GM23248 (cell line): ENCODE measurements around the gene TIAL1. TPM values are rescaled to one million over a fixed set of nuclear protein-coding genes. Genes with fewer than 3 reads are reported as not detected.
"Not testable (repeated sequence)": the region's sequence is repeated elsewhere in the genome, so short reads cannot be mapped to it uniquely, and the experiment has no call there.

Experiments
- DNase-seq: peaks from one replicate; pipeline ENCODE4 v3.0.0-alpha.2; 2015
- H2AFZ ChIP-seq: fragments of 200-600 bp; sonication (generic); 2 replicates; pipeline ENCODE4 v1.6.1; 2016; ENCODE audit warnings: antibody characterized with exemption
- H3F3A ChIP-seq: fragments of 200-600 bp; sonication (generic); 2 replicates; pipeline ENCODE4 v1.6.1; 2016; ENCODE audit warnings: mild to moderate bottlenecking, antibody characterized with exemption, mixed run types; ENCODE audit not compliant: insufficient read depth
- H3K27ac ChIP-seq: fragments of 200-600 bp; sonication (generic); 2 replicates; pipeline ENCODE4 v1.5.1; 2016; ENCODE audit warnings: mild to moderate bottlenecking
- H3K27me3 ChIP-seq: fragments of 200-600 bp; sonication (generic); replicated peaks from 2 replicates; pipeline ENCODE4 v1.6.1; 2016; ENCODE audit warnings: mild to moderate bottlenecking; ENCODE audit not compliant: insufficient read depth
- H3K36me3 ChIP-seq: fragments of 200-600 bp; sonication (generic); 2 replicates; pipeline ENCODE4 v1.6.1; 2016; ENCODE audit warnings: low read depth, mild to moderate bottlenecking
- H3K4me1 ChIP-seq: fragments of 200-600 bp; sonication (generic); 2 replicates; pipeline ENCODE4 v1.6.1; 2016; ENCODE audit warnings: mild to moderate bottlenecking; ENCODE audit not compliant: insufficient read depth
- H3K4me2 ChIP-seq: fragments of 200-600 bp; sonication (generic); one replicate; pipeline ENCODE4 v1.6.1; 2016; ENCODE audit warnings: mild to moderate bottlenecking; ENCODE audit not compliant: unreplicated experiment
- H3K4me3 ChIP-seq: fragments of 200-600 bp; sonication (generic); 2 replicates; pipeline ENCODE4 v1.5.1; 2016; ENCODE audit warnings: mild to moderate bottlenecking
- H3K79me2 ChIP-seq: fragments of 200-600 bp; sonication (generic); 2 replicates; pipeline ENCODE4 v1.6.1; 2016; ENCODE audit warnings: mild to moderate bottlenecking; ENCODE audit not compliant: insufficient read depth
- H3K9ac ChIP-seq: fragments of 200-600 bp; sonication (generic); 2 replicates; pipeline ENCODE4 v1.6.1; 2016; ENCODE audit warnings: mild to moderate bottlenecking
- H3K9me2 ChIP-seq: fragments of 200-600 bp; sonication (generic); 2 replicates; pipeline ENCODE4 v1.6.1; 2016; ENCODE audit warnings: mixed run types, mild to moderate bottlenecking, moderate library complexity; ENCODE audit not compliant: insufficient read depth
- H3K9me3 ChIP-seq: fragments of 200-600 bp; sonication (generic); one replicate; pipeline ENCODE4 v1.6.1; 2017; ENCODE audit warnings: low read depth
- H4K20me1 ChIP-seq: fragments of 200-600 bp; sonication (generic); 2 replicates; pipeline ENCODE4 v1.6.0; 2016; ENCODE audit not compliant: insufficient read depth
- EZH2 ChIP-seq: fragments of 200-600 bp; sonication (generic); IDR thresholded peaks from 2 replicates; pipeline ENCODE4 v1.6.1; 2018; ENCODE audit warnings: antibody characterized with exemption, mild to moderate bottlenecking; ENCODE audit not compliant: insufficient read depth, poor library complexity, severe bottlenecking
- EZH2phosphoT487 ChIP-seq: fragments of 200-600 bp; sonication (generic); IDR thresholded peaks from 2 replicates; pipeline ENCODE4 v1.6.1; 2018; ENCODE audit warnings: antibody characterized with exemption, moderate library complexity, mild to moderate bottlenecking, low read depth; ENCODE audit not compliant: insufficient read depth
- WGBS, 2 experiments: methylation state at CpG; one replicate each; pipeline ENCODE4 v1.1.6; 2015 to 2017; ENCODE audit warnings: low lambda C conversion rate in 2 of 2, low coverage in 1 of 2; ENCODE audit errors: missing lambda C conversion rate in 2 of 2; 5-methylcytosine and 5-hydroxymethylcytosine counted together
- in situ Hi-C: fragments of 300-500 bp; cut with MboI; formaldehyde crosslinking; loops from 2 replicates; pipeline ENCODE4 v1.15.0; 2020
- polyA plus RNA-seq: library from polyadenylated mRNA; unstranded; fragments of >200 nt; fragmentation: Nextera tagmentation; extraction: Ambion mirVana; gene quantifications from 2 replicates; pipeline ENCODE4 v1.2.1, GENCODE V29; 2016
- total RNA-seq: library from RNA; depleted of rRNA; stranded (reverse); fragments of >200 nt; shearing (Covaris generic); gene quantifications from 2 replicates; pipeline ENCODE4 v1.2.3, GENCODE V29; 2014

The TIAL1 gene
- total and polyA plus RNA-seq, 2 experiments from 2014 or later = 24.1 to 43.6 TPM

GRCh38 chr10:119535305-119535704 is 61.5 kb downstream of the TIAL1 start:
- Histone ChIP-seq H4K20me1 (no peaks in the 10 kb centered on the region), H3F3A (0 out of 2 replicates have a peak, but pooled peaks cover 5% of the 10 kb centered on the region), H3K27ac (no peak overlapping the region), H3K36me3 (no peaks in the 10 kb centered on the region), H3K9me2 (no peaks in the 10 kb centered on the region), H3K9ac (no peak overlapping the region), H3K4me3 (no peak overlapping the region), H3K9me3 (no peaks in the 10 kb centered on the region), H3K27me3 (no peaks in the 10 kb centered on the region), H3K4me2 (no peak overlapping the region), H3K79me2 (peaks cover 97% of the 10 kb centered on the region), H2AFZ (no peak overlapping the region), H3K4me1 (peaks cover 8% of the 10 kb centered on the region; the same call in 1 of the 2 replicates)
- in situ Hi-C loops = no loop called here
- TF ChIP-seq EZH2phosphoT487 = no peak
- no peak for TF ChIP-seq EZH2
- peak; percentile 29 for DNase-seq
- 43% methylated on average over 3 of the region's 3 CpGs for WGBS, 2 experiments

- Histone ChIP-seq H3K4me3 (no peak overlapping the region), H3K27me3 (no peaks in the 10 kb centered on the region), H3K79me2 (peaks cover 90% of the 10 kb centered on the region), H3K9me3 (no peaks in the 10 kb centered on the region), H3K27ac (no peak overlapping the region), H3K4me2 (no peak overlapping the region), H3K9ac (no peak overlapping the region), H4K20me1 (no peaks in the 10 kb centered on the region), H3F3A (0 out of 2 replicates have a peak, but pooled peaks cover 6% of the 10 kb centered on the region), H3K9me2 (no peaks in the 10 kb centered on the region), H2AFZ (no peak overlapping the region), H3K4me1 (peaks cover 2% of the 10 kb centered on the region; the same call in 1 of the 2 replicates), H3K36me3 (no peaks in the 10 kb centered on the region)
- TF ChIP-seq EZH2phosphoT487 = no peak
- no peak for TF ChIP-seq EZH2
- DNase-seq = no peak
- in situ Hi-C loops = no loop called here
- WGBS, 2 experiments = 93 to 97% methylated on average over 2 of the region's 2 CpGs
These were observed 63.3 kb downstream of the TIAL1 start for GRCh38 chr10:119533473-119533872.

- H3K9me2 ChIP-seq, H3K4me3 ChIP-seq, in situ Hi-C loops, H3K27ac ChIP-seq, H4K20me1 ChIP-seq, H3K27me3 ChIP-seq, H3K9ac ChIP-seq, H3K4me2 ChIP-seq, H2AFZ ChIP-seq, H3K9me3 ChIP-seq, DNase-seq, H3K4me1 ChIP-seq, H3F3A ChIP-seq, H3K36me3 ChIP-seq: not testable (repeated sequence)
- WGBS, 2 experiments = 91 to 92% methylated on average over 8 of the region's 8 CpGs
- peaks cover 90% of the 10 kb centered on the region for H3K79me2 ChIP-seq
These were observed 64.0 kb downstream of the TIAL1 start for GRCh38 chr10:119532791-119533190.

GRCh38 chr10:119532251-119532650 is 64.5 kb downstream of the TIAL1 start:
- H4K20me1 ChIP-seq, in situ Hi-C loops, H2AFZ ChIP-seq, H3K9me3 ChIP-seq, H3K36me3 ChIP-seq, DNase-seq, H3K9ac ChIP-seq, H3K27me3 ChIP-seq, H3K4me1 ChIP-seq, H3F3A ChIP-seq, H3K27ac ChIP-seq, H3K9me2 ChIP-seq, H3K4me3 ChIP-seq, H3K4me2 ChIP-seq: not testable (repeated sequence)
- 95 to 97% methylated on average over 8 of the region's 8 CpGs for WGBS, 2 experiments
- H3K79me2 ChIP-seq = peaks cover 90% of the 10 kb centered on the region

GRCh38 chr10:119531067-119531466 is 65.7 kb downstream of the TIAL1 start:
- peaks cover 91% of the 10 kb centered on the region for H3K79me2 ChIP-seq

GRCh38 chr10:119528663-119529237 is 68.0 kb downstream of the TIAL1 start:
- H4K20me1 ChIP-seq, H2AFZ ChIP-seq, H3K4me2 ChIP-seq, H3K9me2 ChIP-seq, H3K36me3 ChIP-seq, H3K27ac ChIP-seq, H3K4me3 ChIP-seq, H3F3A ChIP-seq, H3K9me3 ChIP-seq, in situ Hi-C loops, H3K9ac ChIP-seq, H3K4me1 ChIP-seq, H3K27me3 ChIP-seq: not testable (repeated sequence)
- DNase-seq = peak; percentile 96
- 70% methylated on average over 8 of the region's 8 CpGs for WGBS, 2 experiments
- H3K79me2 ChIP-seq = peaks cover 82% of the 10 kb centered on the region

More at GRCh38 chr10:119531067-119531466, 65.7 kb downstream of the TIAL1 start:
- Histone ChIP-seq H3K9me3 (no peaks in the 10 kb centered on the region), H3K27me3 (no peaks in the 10 kb centered on the region), H3K27ac (no peak overlapping the region), H3F3A (0 out of 2 replicates have a peak, but pooled peaks cover 8% of the 10 kb centered on the region), H3K9me2 (no peaks in the 10 kb centered on the region), H3K4me1 (peaks cover 4% of the 10 kb centered on the region; the same call in 1 of the 2 replicates), H3K4me3 (no peak overlapping the region), H4K20me1 (no peaks in the 10 kb centered on the region), H2AFZ (no peak overlapping the region), H3K36me3 (no peaks in the 10 kb centered on the region), H3K9ac (no peak overlapping the region), H3K4me2 (no peak overlapping the region)
- in situ Hi-C loops = no loop called here
- no peak for DNase-seq
- WGBS, 2 experiments = 60 to 65% methylated on average over 1 of the region's 1 CpG
- TF ChIP-seq EZH2phosphoT487 (no peak), EZH2 (no peak)
